Measurements from ENCODE around the gene GADL1.

Gene GADL1

GRCh38 chr3:30764891-30765290 is 129.6 kb downstream of the GADL1 start:
- no peak for DNase-seq
- Histone ChIP-seq H3K4me3 (ENCODE audit: low read depth, low read length) (no peak overlapping the region), H3K27ac (no peak overlapping the region), H3K27me3 (replicated peaks) (no peaks in the 10 kb centered on the region), H3K36me3 (replicated peaks) (no peaks in the 10 kb centered on the region)
- TF ChIP-seq CTCF (IDR thresholded peaks at IDR 0.05; ENCODE audit: low read depth, low read length, missing control alignments), result no peak
- in situ Hi-C loops (cut with HindIII; ENCODE audit: low pct_ligation_motif_present, low sequenced_read_pairs), result loop anchor here (25.0 kb wide), 1 partner anchor 372 kb away; no protein-coding TSS in a partner anchor

GRCh38 chr3:30764281-30764680 is 130.2 kb downstream of the GADL1 start:
- in situ Hi-C loops (cut with HindIII; ENCODE audit: low pct_ligation_motif_present, low sequenced_read_pairs), result loop anchor here (25.0 kb wide), 1 partner anchor 373 kb away; no protein-coding TSS in a partner anchor
- Histone ChIP-seq H3K27ac (no peak overlapping the region), H3K27me3 (replicated peaks) (no peaks in the 10 kb centered on the region), H3K36me3 (replicated peaks) (no peaks in the 10 kb centered on the region), H3K4me3 (ENCODE audit: low read depth, low read length) (no peak overlapping the region)
- no peak for DNase-seq
- no peak for TF ChIP-seq CTCF (IDR thresholded peaks at IDR 0.05; ENCODE audit: low read depth, low read length, missing control alignments)

GRCh38 chr3:30761374-30761773 is 133.1 kb downstream of the GADL1 start:
- no peak for TF ChIP-seq CTCF (IDR thresholded peaks at IDR 0.05; ENCODE audit: low read depth, low read length, missing control alignments)
- DNase-seq, result no peak
- Histone ChIP-seq H3K27me3 (replicated peaks) (no peaks in the 10 kb centered on the region), H3K36me3 (replicated peaks) (no peaks in the 10 kb centered on the region), H3K4me3 (ENCODE audit: low read depth, low read length) (no peak overlapping the region), H3K27ac (no peak overlapping the region)
- in situ Hi-C loops (cut with HindIII; ENCODE audit: low pct_ligation_motif_present, low sequenced_read_pairs), result loop anchor here (25.0 kb wide), 1 partner anchor 376 kb away; no protein-coding TSS in a partner anchor

- H3K27me3 ChIP-seq (replicated peaks), result no peaks in the 10 kb centered on the region
- no peak overlapping the region for H3K27ac ChIP-seq
- H3K36me3 ChIP-seq (replicated peaks), result no peaks in the 10 kb centered on the region
- DNase-seq, result no peak
- in situ Hi-C loops (cut with HindIII; ENCODE audit: low pct_ligation_motif_present, low sequenced_read_pairs), result loop anchor here (25.0 kb wide), 1 partner anchor 377 kb away; no protein-coding TSS in a partner anchor
- no peak for TF ChIP-seq CTCF (IDR thresholded peaks at IDR 0.05; ENCODE audit: low read depth, low read length, missing control alignments)
- no peak overlapping the region for H3K4me3 ChIP-seq (ENCODE audit: low read depth, low read length)
These were observed 133.7 kb downstream of the GADL1 start for GRCh38 chr3:30760737-30761136.

- TF ChIP-seq CTCF (IDR thresholded peaks at IDR 0.05; ENCODE audit: low read depth, low read length, missing control alignments), result no peak
- in situ Hi-C loops (cut with HindIII; ENCODE audit: low pct_ligation_motif_present, low sequenced_read_pairs), result loop anchor here (25.0 kb wide), 1 partner anchor 377 kb away; no protein-coding TSS in a partner anchor
- DNase-seq, result no peak
- Histone ChIP-seq H3K27ac (no peak overlapping the region), H3K36me3 (replicated peaks) (no peaks in the 10 kb centered on the region), H3K27me3 (replicated peaks) (no peaks in the 10 kb centered on the region), H3K4me3 (ENCODE audit: low read depth, low read length) (no peak overlapping the region)
These were observed 134.3 kb downstream of the GADL1 start for GRCh38 chr3:30760040-30760695.
